Prostate gland (tissue), 2 donors: ENCODE results near the gene NAT10. TPM values are rescaled to one million over a fixed set of nuclear protein-coding genes. Genes with fewer than 3 reads are reported as not detected.
"Not testable (repeated sequence)": the region's sequence is repeated elsewhere in the genome, so short reads cannot be mapped to it uniquely, and the experiment has no call there.

ENCODE experiments used
- DNase-seq: peaks from one replicate; pipeline ENCODE4 v3.0.0-alpha.2; 2019; ENCODE audit warnings: low spot score
- H3K27ac ChIP-seq, 2 donors: fragments of 200-600 bp; sonication (generic); 2 replicates each; pipeline ENCODE4 v1.5.1; 2017 to 2019
- H3K27me3 ChIP-seq: fragments of 200-600 bp; sonication (generic); replicated peaks from 2 replicates; pipeline ENCODE4 v1.5.1; 2019; ENCODE audit not compliant: insufficient read depth
- H3K36me3 ChIP-seq, 2 donors: fragments of 200-600 bp; sonication (generic); 1 replicate in 1 of 2; 2 replicates in 1 of 2; pipeline versions ENCODE4 v1.5.1 to v1.8.1; 2017 to 2019
- H3K4me1 ChIP-seq: fragments of 200-600 bp; sonication (generic); replicated peaks from 2 replicates; pipeline ENCODE4 v1.5.1; 2019
- H3K4me3 ChIP-seq, 2 donors: fragments of 200-600 bp; sonication (generic); 2 replicates each; pipeline ENCODE4 v1.5.1; 2017 to 2019
- H3K9me3 ChIP-seq: fragments of 200-600 bp; sonication (generic); 2 replicates; pipeline ENCODE4 v1.5.1; 2017
- CTCF ChIP-seq, 4 experiments: fragments of 200-600 bp in 2 of 4; fragments of 450-650 bp in 2 of 4; sonication (generic) in 2 of 4; IDR thresholded peaks; 1 replicate in 3 of 4; 2 replicates in 1 of 4; pipeline ENCODE4 v1.5.1; 2016 to 2019; ENCODE audit warnings: antibody characterized with exemption in 4 of 4, mild to moderate bottlenecking in 2 of 4, moderate library complexity in 2 of 4
- POLR2A ChIP-seq: fragments of 450-650 bp; IDR thresholded peaks from one replicate; pipeline ENCODE4 v1.6.1; 2016; ENCODE audit warnings: antibody characterized with exemption, mild to moderate bottlenecking
- POLR2AphosphoS5 ChIP-seq: sonication (generic); formaldehyde crosslinking; IDR thresholded peaks from one replicate; pipeline ENCODE4 v1.6.1; 2017; ENCODE audit warnings: antibody characterized with exemption
- WGBS: methylation state at CpG from one replicate; pipeline ENCODE4 v1.1.5; 2018; 5-methylcytosine and 5-hydroxymethylcytosine counted together
- intact Hi-C: fragments of 100-400 bp; cut with DNase I; formaldehyde crosslinking; loops from one replicate; pipeline ENCODE4 v1.14.2; 2022
- total RNA-seq, 2 donors: library from RNA; depleted of rRNA; stranded (reverse); fragments of >200 nt; gene quantifications; one replicate each; pipeline ENCODE4 v1.1.0, GENCODE V29; 2016

The NAT10 gene
- total RNA-seq, 2 donors from 2014 or later: 21.9 to 34.7 TPM

GRCh38 chr11:34084637-34085036, 20.8 kb upstream of the NAT10 start:
- H3K9me3 ChIP-seq: no peaks in the 10 kb centered on the region
- H3K4me1 ChIP-seq: peaks cover 7% of the 10 kb centered on the region
- 65% methylated on average over 2 of the region's 2 CpGs for WGBS
- no peak for DNase-seq
- H3K27ac ChIP-seq: peak overlapping the region in 1 of 2 donors; percentile 18
- no peaks in the 10 kb centered on the region for H3K27me3 ChIP-seq
- intact Hi-C loops: no loop called here
- H3K4me3 ChIP-seq: no peak overlapping the region
- no peak for TF ChIP-seq POLR2A
- no peak for TF ChIP-seq POLR2AphosphoS5
- TF ChIP-seq CTCF (IDR thresholded peaks at IDR 0.05): no peak
- H3K36me3 ChIP-seq: peaks cover 0 to 11% of the 10 kb centered on the region in 2 donors

- intact Hi-C loops: no loop called here
- H3K27ac ChIP-seq: no peak overlapping the region
- H3K27me3 ChIP-seq: no peaks in the 10 kb centered on the region
- H3K4me1 ChIP-seq: peaks cover 7% of the 10 kb centered on the region
- H3K4me3 ChIP-seq: no peak overlapping the region
- WGBS: 73% methylated on average over 4 of the region's 4 CpGs
- no peak for DNase-seq
- H3K9me3 ChIP-seq: no peaks in the 10 kb centered on the region
- H3K36me3 ChIP-seq: peaks cover 0 to 11% of the 10 kb centered on the region in 2 donors
- no peak for TF ChIP-seq POLR2AphosphoS5
- no peak for TF ChIP-seq POLR2A
- TF ChIP-seq CTCF (IDR thresholded peaks at IDR 0.05): no peak
Observed at GRCh38 chr11:34086554-34087283, 18.7 kb upstream of the NAT10 start.

GRCh38 chr11:34091825-34092224, 13.6 kb upstream of the NAT10 start:
- WGBS: 68% methylated on average over 1 of the region's 1 CpG
- intact Hi-C loops: no loop called here
- H3K36me3 ChIP-seq: peaks cover 7 to 11% of the 10 kb centered on the region in 2 donors
- no peaks in the 10 kb centered on the region for H3K27me3 ChIP-seq
- no peaks in the 10 kb centered on the region for H3K4me1 ChIP-seq
- no peak overlapping the region for H3K4me3 ChIP-seq
- no peak overlapping the region for H3K27ac ChIP-seq
- TF ChIP-seq POLR2A (no peak), CTCF (IDR thresholded peaks at IDR 0.05) (no peak), POLR2AphosphoS5 (no peak)
- no peaks in the 10 kb centered on the region for H3K9me3 ChIP-seq
- DNase-seq: no peak

GRCh38 chr11:34094900-34095299, 10.5 kb upstream of the NAT10 start:
- intact Hi-C loops, H3K4me3 ChIP-seq, H3K4me1 ChIP-seq, H3K27me3 ChIP-seq, H3K27ac ChIP-seq, DNase-seq, H3K9me3 ChIP-seq: not testable (repeated sequence)
- WGBS: 96% methylated on average over 2 of the region's 2 CpGs
- H3K36me3 ChIP-seq: peaks cover 8 to 16% of the 10 kb centered on the region in 2 donors

GRCh38 chr11:34098813-34099212, 6.6 kb upstream of the NAT10 start:
- peaks cover 8 to 14% of the 10 kb centered on the region in 2 donors for H3K36me3 ChIP-seq
- no peak overlapping the region for H3K4me3 ChIP-seq
- H3K9me3 ChIP-seq: no peaks in the 10 kb centered on the region
- 95% methylated on average over 2 of the region's 2 CpGs for WGBS
- TF ChIP-seq CTCF (IDR thresholded peaks at IDR 0.05): no peak
- no peak for TF ChIP-seq POLR2AphosphoS5
- no peak for TF ChIP-seq POLR2A
- DNase-seq: no peak
- no peaks in the 10 kb centered on the region for H3K27me3 ChIP-seq
- intact Hi-C loops: no loop called here
- H3K4me1 ChIP-seq: no peaks in the 10 kb centered on the region
- H3K27ac ChIP-seq: no peak overlapping the region
